Measurements from ENCODE around the gene SEMA6C.
"Not testable (repeated sequence)": the region's sequence is repeated elsewhere in the genome, so short reads cannot be mapped to it uniquely, and the experiment has no call there.

Gene SEMA6C

GRCh38 chr1:151193304-151193703 is 46.9 kb upstream of the SEMA6C start:
- Histone ChIP-seq H3K79me2 (ENCODE audit: insufficient read depth, low read length) (peaks cover 16% of the 10 kb centered on the region), H3K36me3 (ENCODE audit: insufficient read depth, low read length) (no peaks in the 10 kb centered on the region), H3K27me3 (ENCODE audit: insufficient read depth, low read length, poor library complexity, severe bottlenecking) (no peaks in the 10 kb centered on the region), H4K20me1 (ENCODE audit: insufficient read depth, low read length, poor library complexity, severe bottlenecking) (peaks cover 9% of the 10 kb centered on the region), H3K4me2 (ENCODE audit: low read depth, low read length, poor library complexity, severe bottlenecking) (no peak overlapping the region), H3K4me1 (ENCODE audit: insufficient read depth, low read length, poor library complexity, severe bottlenecking) (peaks cover 15% of the 10 kb centered on the region), H3F3A (ENCODE audit: low read depth) (no peaks in the 10 kb centered on the region; the same call in 1 of the 2 replicates), H3K4me3 (ENCODE audit: low read length, poor library complexity, severe bottlenecking) (no peak overlapping the region), H3K9ac (ENCODE audit: low read depth, low read length, poor library complexity, severe bottlenecking) (no peak overlapping the region), H3K9me2 (replicated peaks; ENCODE audit: low read depth, low read length) (no peaks in the 10 kb centered on the region), H2AFZ (ENCODE audit: low read length) (no peak overlapping the region), H3K9me3 (ENCODE audit: insufficient read depth, low read depth, low read length) (no peaks in the 10 kb centered on the region)
- no peak for TF ChIP-seq EZH2phosphoT487 (IDR thresholded peaks at IDR 0.05; ENCODE audit: borderline replicate concordance)
- TF ChIP-seq CTCF (conservative IDR thresholded peaks at IDR 0.05; ENCODE audit: low read length), result no peak

- Histone ChIP-seq H3K4me2 (ENCODE audit: low read depth, low read length, poor library complexity, severe bottlenecking) (no peak overlapping the region), H4K20me1 (ENCODE audit: insufficient read depth, low read length, poor library complexity, severe bottlenecking) (peaks cover 17% of the 10 kb centered on the region), H3F3A (ENCODE audit: low read depth) (no peaks in the 10 kb centered on the region; the same call in 1 of the 2 replicates), H3K9me2 (replicated peaks; ENCODE audit: low read depth, low read length) (no peaks in the 10 kb centered on the region), H3K9ac (ENCODE audit: low read depth, low read length, poor library complexity, severe bottlenecking) (no peak overlapping the region), H3K9me3 (ENCODE audit: insufficient read depth, low read depth, low read length) (no peaks in the 10 kb centered on the region), H3K4me1 (ENCODE audit: insufficient read depth, low read length, poor library complexity, severe bottlenecking) (peaks cover 21% of the 10 kb centered on the region), H3K79me2 (ENCODE audit: insufficient read depth, low read length) (peaks cover 29% of the 10 kb centered on the region), H2AFZ (ENCODE audit: low read length) (no peak overlapping the region), H3K36me3 (ENCODE audit: insufficient read depth, low read length) (no peaks in the 10 kb centered on the region), H3K27me3 (ENCODE audit: insufficient read depth, low read length, poor library complexity, severe bottlenecking) (no peaks in the 10 kb centered on the region), H3K4me3 (ENCODE audit: low read length, poor library complexity, severe bottlenecking) (no peak overlapping the region)
- TF ChIP-seq CTCF (conservative IDR thresholded peaks at IDR 0.05; ENCODE audit: low read length) (no peak), EZH2phosphoT487 (IDR thresholded peaks at IDR 0.05; ENCODE audit: borderline replicate concordance) (no peak)
Observed at GRCh38 chr1:151192047-151192446, 45.6 kb upstream of the SEMA6C start.

- H4K20me1 ChIP-seq (ENCODE audit: insufficient read depth, low read length, poor library complexity, severe bottlenecking), result peaks cover 17% of the 10 kb centered on the region
- no peaks in the 10 kb centered on the region for H3K27me3 ChIP-seq (ENCODE audit: insufficient read depth, low read length, poor library complexity, severe bottlenecking)
- H3K4me1 ChIP-seq (ENCODE audit: insufficient read depth, low read length, poor library complexity, severe bottlenecking), result peaks cover 25% of the 10 kb centered on the region
- H3K4me3 ChIP-seq (ENCODE audit: low read length, poor library complexity, severe bottlenecking), result peak within 1 kb of the TSS; percentile 96
- peak within 1 kb of the TSS; percentile 88 for H3K4me2 ChIP-seq (ENCODE audit: low read depth, low read length, poor library complexity, severe bottlenecking)
- H3K9me2 ChIP-seq (replicated peaks; ENCODE audit: low read depth, low read length), result no peaks in the 10 kb centered on the region
- no peaks in the 10 kb centered on the region for H3K9me3 ChIP-seq (ENCODE audit: insufficient read depth, low read depth, low read length)
- H3K36me3 ChIP-seq (ENCODE audit: insufficient read depth, low read length), result peaks cover 8% of the 10 kb centered on the region; the same call in 1 of the 2 replicates
- H3K79me2 ChIP-seq (ENCODE audit: insufficient read depth, low read length), result peaks cover 37% of the 10 kb centered on the region
- TF ChIP-seq EZH2phosphoT487 (IDR thresholded peaks at IDR 0.05; ENCODE audit: borderline replicate concordance) (no peak), CTCF (conservative IDR thresholded peaks at IDR 0.05; ENCODE audit: low read length) (no peak)
- peak within 1 kb of the TSS; percentile 75 for H2AFZ ChIP-seq (ENCODE audit: low read length)
- no peaks in the 10 kb centered on the region; the same call in 1 of the 2 replicates for H3F3A ChIP-seq (ENCODE audit: low read depth)
- peak within 1 kb of the TSS; percentile 90 for H3K9ac ChIP-seq (ENCODE audit: low read depth, low read length, poor library complexity, severe bottlenecking)
Observed at GRCh38 chr1:151189637-151190445, 43.4 kb upstream of the SEMA6C start, which contains the start of gene VPS72. Gene VPS72, minus strand, starts transcription at chr1:151190197. Its CDS starts 76 bp downstream, at chr1:151190121.

GRCh38 chr1:151188667-151189066 is 42.2 kb upstream of the SEMA6C start:
- not testable (repeated sequence) for H3K9me2 ChIP-seq (replicated peaks; ENCODE audit: low read depth, low read length); H2AFZ ChIP-seq (ENCODE audit: low read length); H3F3A ChIP-seq (ENCODE audit: low read depth); H3K27me3 ChIP-seq (ENCODE audit: insufficient read depth, low read length, poor library complexity, severe bottlenecking); H3K9me3 ChIP-seq (ENCODE audit: insufficient read depth, low read depth, low read length)
- peak overlapping the region; percentile 88 for H3K4me2 ChIP-seq (ENCODE audit: low read depth, low read length, poor library complexity, severe bottlenecking)
- H3K4me1 ChIP-seq (ENCODE audit: insufficient read depth, low read length, poor library complexity, severe bottlenecking), result peaks cover 25% of the 10 kb centered on the region
- peak overlapping the region; percentile 90 for H3K9ac ChIP-seq (ENCODE audit: low read depth, low read length, poor library complexity, severe bottlenecking)
- peak overlapping the region; percentile 96 for H3K4me3 ChIP-seq (ENCODE audit: low read length, poor library complexity, severe bottlenecking)
- H3K79me2 ChIP-seq (ENCODE audit: insufficient read depth, low read length), result peaks cover 37% of the 10 kb centered on the region
- peaks cover 18% of the 10 kb centered on the region; the same call in 1 of the 2 replicates for H3K36me3 ChIP-seq (ENCODE audit: insufficient read depth, low read length)
- H4K20me1 ChIP-seq (ENCODE audit: insufficient read depth, low read length, poor library complexity, severe bottlenecking), result peaks cover 17% of the 10 kb centered on the region

Data from Loucy (cell line).